Immature natural killer cell (primary cell): ENCODE data around the gene TMC5. TPM values are rescaled to one million over a fixed set of nuclear protein-coding genes. Genes with fewer than 3 reads are reported as not detected.
A peak's percentile ranks its signal among the peaks of the same experiment; 100 is the strongest.

ENCODE experiments used
- DNase-seq, 3 donors: peaks; one replicate each; pipeline ENCODE4 v3.0.0; 2022; ENCODE audit warnings: mixed read lengths in 1 of 3
- H3K27ac Mint-ChIP-seq, 6 donors: one replicate each; pipeline ENCODE4 v1.8.0; 2020; ENCODE audit warnings: mixed read lengths in 6 of 6, mild to moderate bottlenecking in 5 of 6, inconsistent platforms in 4 of 6, moderate library complexity in 3 of 6
- H3K27me3 Mint-ChIP-seq, 3 donors: one replicate each; pipeline ENCODE4 v1.8.0; 2020 to 2021; ENCODE audit warnings: low read depth in 3 of 3, mild to moderate bottlenecking in 3 of 3, mixed read lengths in 3 of 3, moderate library complexity in 3 of 3, inconsistent platforms in 1 of 3
- H3K36me3 Mint-ChIP-seq, 3 donors: one replicate each; pipeline ENCODE4 v1.8.0; 2020; ENCODE audit warnings: mixed read lengths in 3 of 3, inconsistent platforms in 2 of 3, mild to moderate bottlenecking in 2 of 3
- H3K4me1 Mint-ChIP-seq, 2 donors: one replicate each; pipeline ENCODE4 v1.8.0; 2020; ENCODE audit warnings: inconsistent platforms in 2 of 2, mild to moderate bottlenecking in 2 of 2, mixed read lengths in 2 of 2, moderate library complexity in 1 of 2
- H3K4me3 Mint-ChIP-seq, 5 donors: one replicate each; pipeline ENCODE4 v1.8.0; 2020; ENCODE audit warnings: mild to moderate bottlenecking in 5 of 5, mixed read lengths in 5 of 5, inconsistent platforms in 3 of 5, moderate library complexity in 3 of 5
- H3K9me3 Mint-ChIP-seq, 6 donors: one replicate each; pipeline ENCODE4 v1.8.0; 2020; ENCODE audit warnings: mild to moderate bottlenecking in 6 of 6, mixed read lengths in 6 of 6, inconsistent platforms in 4 of 6, moderate library complexity in 3 of 6
- polyA plus RNA-seq, 3 donors: library from polyadenylated mRNA; unstranded; fragments of 300-500 nt; fragmentation: Illumina TruSeq; gene quantifications; one replicate each; pipeline ENCODE4 v1.2.3, GENCODE V29; 2021

The TMC5 gene
- polyA plus RNA-seq, 3 donors from 2014 or later = not detected

DNA sequence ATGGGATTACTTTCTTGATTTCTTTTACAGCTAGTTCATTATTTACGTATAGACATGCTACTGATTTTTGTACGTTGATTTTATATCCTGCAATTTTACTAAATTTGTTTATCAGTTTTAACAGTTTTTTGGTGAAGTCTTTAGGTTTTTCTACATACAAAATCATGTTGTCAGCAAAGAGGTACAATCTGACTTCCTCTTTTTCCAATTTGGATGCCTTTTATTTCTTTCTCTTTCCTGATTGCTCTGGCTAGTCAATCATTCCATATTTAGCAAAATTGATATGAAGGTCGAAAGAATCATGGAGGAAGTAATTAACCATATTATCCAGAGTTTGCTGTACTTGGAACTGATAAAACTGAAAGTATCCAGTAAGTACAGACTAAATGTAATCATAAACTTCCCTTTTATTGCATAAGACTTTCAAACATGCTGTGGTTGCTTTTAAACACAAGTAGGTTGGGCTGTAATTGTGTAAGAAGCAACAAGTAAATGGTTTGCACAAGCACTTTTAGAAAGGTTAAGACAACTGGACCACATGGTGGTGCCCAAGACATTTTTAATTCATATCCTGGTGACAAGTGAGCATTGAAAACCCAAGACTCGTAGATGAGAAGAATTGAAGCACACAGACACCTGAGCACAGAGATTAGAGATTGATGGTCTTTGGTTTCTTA lies 95.8 kb downstream of the TMC5 start:
- H3K27me3 Mint-ChIP-seq = no peaks in the 10 kb centered on the region
- H3K9me3 Mint-ChIP-seq = no peaks in the 10 kb centered on the region
- H3K27ac Mint-ChIP-seq = no peak overlapping the region

DNA sequence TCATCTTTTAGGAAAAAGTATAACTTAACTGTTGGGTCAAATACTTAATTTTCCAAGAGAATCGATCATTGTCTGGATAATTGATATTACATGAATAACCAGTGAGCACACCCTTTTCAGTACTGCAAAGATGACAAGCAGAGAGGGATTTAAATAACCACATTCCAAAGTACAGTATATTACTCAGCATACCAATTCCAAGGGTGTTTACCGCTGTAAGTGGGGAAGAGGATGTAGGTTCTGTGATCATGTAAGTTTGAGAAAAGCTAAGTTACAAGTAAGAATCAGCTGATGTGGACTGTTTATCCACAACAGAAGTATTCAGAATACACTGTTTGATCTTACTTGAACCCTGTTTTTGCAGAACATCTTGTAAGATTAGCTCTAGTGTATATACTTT lies 98.1 kb downstream of the TMC5 start:
- Mint-ChIP-seq H3K4me1 (peaks cover 9 to 52% of the 10 kb centered on the region in 2 donors), H3K36me3 (peaks cover 16 to 44% (median 23%) of the 10 kb centered on the region in 3 donors)

More for the DNA sequence above, 95.8 kb downstream of the TMC5 start:
- no peak for DNase-seq
- no peak overlapping the region for H3K4me3 Mint-ChIP-seq
- H3K4me1 Mint-ChIP-seq = peaks cover 0 to 36% of the 10 kb centered on the region in 2 donors
- H3K36me3 Mint-ChIP-seq = peaks cover 16 to 43% (median 23%) of the 10 kb centered on the region in 3 donors

DNA sequence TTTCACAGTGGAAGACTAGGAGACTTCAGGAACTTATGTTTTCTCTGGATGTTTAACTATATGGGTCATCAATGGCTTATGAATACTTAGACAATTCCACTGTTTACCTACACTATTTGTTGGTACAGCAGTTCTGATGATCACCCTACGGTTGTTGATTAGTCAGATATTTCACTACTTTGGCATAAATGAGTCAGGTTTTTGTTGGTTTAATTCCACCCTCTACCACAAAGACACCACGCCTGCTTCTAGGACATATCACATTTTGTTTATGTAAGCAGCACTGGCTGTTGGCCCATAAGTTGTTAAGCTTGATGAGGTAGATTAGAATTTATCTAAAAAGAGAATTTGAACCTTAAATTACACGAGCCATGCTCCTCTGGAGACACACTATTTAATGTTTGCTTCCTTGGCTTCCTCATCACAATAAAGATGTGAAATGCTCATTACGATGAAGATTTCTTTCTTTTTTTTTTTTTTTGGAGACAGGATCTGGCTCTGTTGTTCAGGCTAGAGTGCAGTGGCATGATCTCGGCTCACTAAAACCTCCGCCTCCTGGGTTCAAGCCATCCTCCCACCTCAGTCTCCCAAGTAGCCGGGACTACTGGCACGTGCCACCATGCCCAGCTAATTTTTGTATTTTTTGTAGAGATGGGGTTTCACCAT lies 99.9 kb downstream of the TMC5 start:
- no peak for DNase-seq
- no peaks in the 10 kb centered on the region for H3K9me3 Mint-ChIP-seq
- peak overlapping the region in 1 of 6 donors; percentile 53 for H3K27ac Mint-ChIP-seq
- peaks cover 0 to 4% (median 3%) of the 10 kb centered on the region in 3 donors for H3K27me3 Mint-ChIP-seq
- H3K4me1 Mint-ChIP-seq = peaks cover 27 to 69% of the 10 kb centered on the region in 2 donors
- peaks cover 11 to 41% (median 18%) of the 10 kb centered on the region in 3 donors for H3K36me3 Mint-ChIP-seq
- H3K4me3 Mint-ChIP-seq = no peak overlapping the region

More for the DNA sequence above, 98.1 kb downstream of the TMC5 start:
- Mint-ChIP-seq H3K9me3 (no peaks in the 10 kb centered on the region), H3K27me3 (peaks cover 0 to 2% (median 0%) of the 10 kb centered on the region in 3 donors), H3K27ac (no peak overlapping the region), H3K4me3 (no peak overlapping the region)
- DNase-seq = no peak

GRCh38 chr16:19518388-19518787 lies 100.7 kb downstream of the TMC5 start:
- H3K27me3 Mint-ChIP-seq = peaks cover 0 to 4% (median 3%) of the 10 kb centered on the region in 3 donors
- no peak for DNase-seq
- peaks cover 10 to 32% (median 18%) of the 10 kb centered on the region in 3 donors for H3K36me3 Mint-ChIP-seq
- H3K4me3 Mint-ChIP-seq = no peak overlapping the region
- peaks cover 29 to 74% of the 10 kb centered on the region in 2 donors for H3K4me1 Mint-ChIP-seq
- peak overlapping the region in 1 of 6 donors; percentile 27 for H3K27ac Mint-ChIP-seq
- H3K9me3 Mint-ChIP-seq = no peaks in the 10 kb centered on the region

DNA sequence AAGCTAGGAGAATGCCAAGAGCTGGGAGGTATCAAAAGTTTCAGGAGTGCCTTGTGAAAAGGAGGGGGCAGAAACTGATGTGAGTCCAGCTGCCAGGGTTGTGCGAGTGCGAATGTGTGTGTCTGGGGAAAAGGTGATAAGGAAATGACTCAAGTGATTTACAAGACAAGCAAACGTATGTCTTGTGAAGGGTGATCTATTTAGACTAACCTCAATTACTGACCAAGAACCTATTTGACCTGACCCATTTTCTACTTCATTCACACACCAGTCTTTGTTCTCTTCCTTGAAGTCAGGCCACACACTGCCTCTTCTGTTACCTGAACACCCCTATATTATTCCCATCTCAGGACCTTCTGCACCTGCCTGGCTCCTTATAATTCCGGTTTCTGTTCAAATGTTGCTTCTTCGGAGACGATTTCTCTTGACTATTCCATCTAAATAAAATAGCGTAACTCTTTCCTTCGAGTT lies 103.2 kb downstream of the TMC5 start:
- H3K27ac Mint-ChIP-seq = peak overlapping the region; percentile 82 to 98 (median 93)
- H3K27me3 Mint-ChIP-seq = peaks cover 0 to 7% (median 6%) of the 10 kb centered on the region in 3 donors

DNA sequence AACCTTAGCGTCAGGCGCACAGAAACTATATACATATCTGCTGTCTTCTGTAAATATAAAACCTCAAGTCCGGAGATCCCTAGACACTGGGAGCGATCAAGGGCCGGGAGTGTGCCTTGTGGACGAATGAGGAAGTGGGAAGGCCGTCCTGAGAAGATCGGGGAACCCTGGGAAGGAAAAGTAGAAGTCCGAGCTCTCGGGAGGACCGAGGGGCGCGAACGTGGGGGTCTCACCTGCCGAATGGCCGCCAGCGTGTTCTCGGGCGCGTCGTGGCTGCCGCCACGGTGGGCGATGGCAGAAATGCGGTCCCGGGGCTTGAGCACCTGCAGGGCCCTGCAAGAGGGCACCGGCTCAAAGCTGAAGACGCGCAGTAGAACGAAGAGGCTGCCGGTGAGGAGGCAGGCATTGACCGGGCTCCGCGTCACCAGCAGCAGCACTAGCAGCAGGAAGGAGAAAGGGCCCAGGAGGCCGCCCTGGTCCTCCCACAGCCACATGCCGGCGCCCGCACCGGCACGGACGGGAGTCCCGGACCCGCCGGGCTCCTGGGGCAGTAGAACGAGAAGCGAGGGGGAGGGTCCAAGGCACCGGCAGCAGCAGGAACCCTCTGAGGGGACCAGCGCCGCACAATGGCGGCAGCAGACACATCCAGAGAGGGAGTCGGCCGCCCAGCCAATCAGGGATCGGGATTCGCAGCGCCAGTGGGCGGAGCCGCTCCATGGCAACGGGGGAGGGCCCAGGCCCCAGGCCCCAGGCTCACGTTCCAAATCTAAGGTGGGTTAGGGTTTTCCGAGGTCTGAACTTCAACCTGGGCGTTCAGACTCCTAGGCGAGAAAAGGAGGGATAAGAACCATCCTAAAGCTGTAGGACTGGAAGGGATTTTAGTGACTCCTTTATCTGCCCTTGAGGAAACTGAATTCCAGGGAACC lies 104.1 kb downstream of the TMC5 start, which contains the start of gene GDE1:
Gene GDE1 (minus strand): TSS at position 628 of the 926 bp plus-strand sequence. CDS start 134 bp downstream, at position 494.
- Mint-ChIP-seq H3K4me1 (peaks cover 46 to 76% of the 10 kb centered on the region in 2 donors), H3K36me3 (peaks cover 0 to 13% (median 10%) of the 10 kb centered on the region in 3 donors), H3K27ac (peak within 1 kb of the TSS; percentile 82 to 98 (median 93)), H3K27me3 (peaks cover 0 to 7% (median 6%) of the 10 kb centered on the region in 3 donors), H3K4me3 (peak within 1 kb of the TSS; percentile 91 to 97 (median 93)), H3K9me3 (no peaks in the 10 kb centered on the region)
- peak; percentile 85 to 88 (median 87) for DNase-seq

More for the DNA sequence above, 103.2 kb downstream of the TMC5 start:
- DNase-seq = peak in 1 of 3 donors; percentile 14
- peak overlapping the region; percentile 91 to 97 (median 93) for H3K4me3 Mint-ChIP-seq
- H3K9me3 Mint-ChIP-seq = no peaks in the 10 kb centered on the region
- H3K36me3 Mint-ChIP-seq = peaks cover 0 to 21% (median 14%) of the 10 kb centered on the region in 3 donors
- H3K4me1 Mint-ChIP-seq = peaks cover 46 to 84% of the 10 kb centered on the region in 2 donors

- Mint-ChIP-seq H3K4me3 (peak overlapping the region; percentile 91 to 97 (median 93)), H3K27ac (peak overlapping the region; percentile 82 to 98 (median 93)), H3K9me3 (no peaks in the 10 kb centered on the region), H3K27me3 (peaks cover 0 to 7% (median 6%) of the 10 kb centered on the region in 3 donors), H3K36me3 (peaks cover 0 to 6% (median 4%) of the 10 kb centered on the region in 3 donors), H3K4me1 (peaks cover 46 to 69% of the 10 kb centered on the region in 2 donors)
- no peak for DNase-seq
These were observed 104.7 kb downstream of the TMC5 start for GRCh38 chr16:19522397-19522732.

DNA sequence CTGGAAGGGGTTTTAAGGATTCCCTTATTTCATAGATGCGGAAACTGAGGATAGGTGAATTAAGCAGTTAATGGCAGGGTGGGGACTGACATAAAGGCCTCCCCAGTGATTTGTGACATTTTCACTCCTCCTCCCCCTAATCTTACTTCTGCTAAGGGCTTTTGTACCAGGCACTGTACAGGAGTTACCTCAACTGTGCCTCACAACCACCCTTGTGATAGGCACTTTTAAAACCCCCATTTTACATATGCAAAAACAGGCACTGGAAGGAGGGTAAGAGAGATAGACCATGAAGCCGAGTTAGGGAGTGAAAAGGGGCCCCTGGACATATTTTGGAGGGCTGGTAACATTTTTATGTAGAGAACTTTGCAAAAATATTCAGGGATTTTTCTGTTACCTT lies 105.1 kb downstream of the TMC5 start:
- peaks cover 0 to 3% (median 3%) of the 10 kb centered on the region in 3 donors for H3K36me3 Mint-ChIP-seq
- H3K27me3 Mint-ChIP-seq = peaks cover 0 to 7% (median 6%) of the 10 kb centered on the region in 3 donors
- peak overlapping the region; percentile 91 to 97 (median 93) for H3K4me3 Mint-ChIP-seq
- H3K27ac Mint-ChIP-seq = peak overlapping the region in 5 of 6 donors; percentile 49 to 98 (median 91)
- no peak for DNase-seq
- peaks cover 46 to 65% of the 10 kb centered on the region in 2 donors for H3K4me1 Mint-ChIP-seq
- H3K9me3 Mint-ChIP-seq = no peaks in the 10 kb centered on the region

- H3K36me3 Mint-ChIP-seq = peaks cover under 1 to 4% (median 3%) of the 10 kb centered on the region in 3 donors
- H3K4me3 Mint-ChIP-seq = peak overlapping the region in 4 of 5 donors; percentile 5 to 96 (median 92)
- peaks cover 46 to 65% of the 10 kb centered on the region in 2 donors for H3K4me1 Mint-ChIP-seq
- peak overlapping the region in 2 of 6 donors; percentile 22 to 24 for H3K27ac Mint-ChIP-seq
- no peaks in the 10 kb centered on the region for H3K9me3 Mint-ChIP-seq
- peaks cover 0 to 7% (median 6%) of the 10 kb centered on the region in 3 donors for H3K27me3 Mint-ChIP-seq
- no peak for DNase-seq
These were observed 105.5 kb downstream of the TMC5 start for GRCh38 chr16:19523184-19523558.

GRCh38 chr16:19523559-19524355 lies 106.1 kb downstream of the TMC5 start, which contains the start of gene CCP110:
Gene CCP110 (plus strand): TSS chr16:19523942. CDS start chr16:19527882, 3,940 bp downstream.
- Mint-ChIP-seq H3K4me3 (peak within 1 kb of the TSS; percentile 93 to 100 (median 97)), H3K27ac (peak within 1 kb of the TSS; percentile 68 to 94 (median 91)), H3K4me1 (peaks cover 45 to 59% of the 10 kb centered on the region in 2 donors), H3K27me3 (peaks cover 0 to 7% (median 6%) of the 10 kb centered on the region in 3 donors), H3K9me3 (no peaks in the 10 kb centered on the region), H3K36me3 (peaks cover 0 to 7% (median 4%) of the 10 kb centered on the region in 3 donors)
- peak; percentile 88 to 90 (median 89) for DNase-seq

DNA sequence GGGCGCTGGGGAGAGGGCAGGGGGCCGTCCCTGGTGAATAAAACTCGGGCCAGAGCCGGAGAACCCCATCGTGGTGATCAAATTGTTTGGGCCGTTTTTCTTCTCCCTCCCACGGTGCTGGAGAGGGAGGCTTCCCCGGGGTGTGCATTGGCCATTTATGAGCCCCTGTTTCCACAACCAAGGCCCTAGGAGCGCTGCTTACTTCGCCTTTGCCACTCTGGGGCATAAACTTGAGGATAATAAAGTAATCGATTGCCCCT lies 106.6 kb downstream of the TMC5 start:
- peak overlapping the region; percentile 93 to 100 (median 96) for H3K4me3 Mint-ChIP-seq
- H3K36me3 Mint-ChIP-seq = peaks cover 0 to 11% (median 4%) of the 10 kb centered on the region in 3 donors
- peaks cover 44 to 56% of the 10 kb centered on the region in 2 donors for H3K4me1 Mint-ChIP-seq
- H3K9me3 Mint-ChIP-seq = no peaks in the 10 kb centered on the region
- peaks cover 0 to 7% (median 6%) of the 10 kb centered on the region in 3 donors for H3K27me3 Mint-ChIP-seq
- H3K27ac Mint-ChIP-seq = peak overlapping the region; percentile 60 to 94 (median 66)
- no peak for DNase-seq

DNA sequence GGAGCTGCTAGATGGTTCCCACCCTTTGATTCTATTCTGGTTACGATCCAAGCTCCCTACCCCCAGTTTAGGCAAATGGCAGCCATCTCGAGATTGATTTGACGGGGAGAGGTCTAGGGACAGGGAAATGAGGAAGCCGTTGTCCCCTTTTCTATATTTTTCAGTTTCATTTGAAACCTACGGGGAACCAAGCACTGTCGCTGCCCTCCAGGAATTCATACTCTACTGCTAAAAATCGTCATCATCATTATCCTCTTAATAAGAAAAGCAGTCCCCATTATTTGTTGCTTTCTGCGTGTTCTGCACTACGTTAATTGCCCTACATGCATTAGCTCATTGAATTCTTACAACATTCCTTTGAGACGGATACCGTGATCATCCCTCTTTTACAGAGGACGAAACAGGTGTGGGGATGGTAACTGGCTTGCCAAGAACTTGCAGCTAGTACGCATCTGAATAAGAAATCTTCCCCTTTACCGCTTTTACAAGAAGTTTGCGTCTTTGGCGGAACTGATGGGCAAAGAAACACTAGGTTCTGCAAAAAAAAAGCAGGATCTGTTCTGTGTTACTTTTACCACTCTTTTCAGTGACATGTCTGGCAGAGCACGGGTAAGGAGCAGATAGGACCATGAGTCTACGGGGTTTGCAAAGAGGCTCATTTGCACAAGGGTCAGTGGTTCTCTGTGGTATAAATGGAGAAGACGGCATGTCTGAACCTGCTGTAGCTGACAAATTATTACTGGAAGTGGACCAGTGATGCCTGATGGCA lies 107.1 kb downstream of the TMC5 start:
- Mint-ChIP-seq H3K9me3 (no peaks in the 10 kb centered on the region), H3K27ac (peak overlapping the region; percentile 60 to 94 (median 66)), H3K4me3 (peak overlapping the region; percentile 93 to 100 (median 96)), H3K36me3 (peaks cover 0 to 11% (median 4%) of the 10 kb centered on the region in 3 donors), H3K4me1 (peaks cover 44 to 55% of the 10 kb centered on the region in 2 donors), H3K27me3 (peaks cover 0 to 7% (median 6%) of the 10 kb centered on the region in 3 donors)
- DNase-seq = no peak
